ENCODE data around the gene FGF14. TPM values are rescaled to one million over a fixed set of nuclear protein-coding genes. Genes with fewer than 3 reads are reported as not detected.

Gene FGF14
- total RNA-seq, 1 donor from 2014 or later = 1.7 TPM

DNA sequence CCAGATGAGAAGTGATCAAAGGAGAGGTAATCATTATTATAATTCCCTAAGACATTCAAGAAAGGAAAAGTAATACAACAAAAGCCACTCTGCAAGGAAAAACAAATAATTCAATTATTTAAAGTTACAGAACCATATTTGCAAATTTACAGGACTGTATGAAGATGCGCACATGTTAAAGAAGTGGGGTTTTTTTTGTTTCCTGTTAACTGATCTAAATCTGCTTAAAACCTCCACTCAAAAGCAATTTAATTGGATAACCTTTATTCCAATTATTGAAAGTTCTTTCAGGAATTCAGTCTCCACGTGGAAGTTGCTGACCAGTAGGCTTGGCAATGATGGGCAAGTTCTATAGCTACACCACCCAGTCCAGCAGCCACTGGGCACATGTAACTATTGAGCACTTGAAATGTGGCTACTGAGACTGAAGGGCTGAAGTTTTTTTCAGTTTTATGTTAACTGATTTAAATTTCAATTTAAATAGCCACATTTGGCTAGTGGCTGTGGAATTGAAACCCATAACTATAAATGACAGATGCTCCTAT is 232.3 kb downstream of the FGF14 start:
- Mint-ChIP-seq H3K27me3 (ENCODE audit: low read depth) (no peaks in the 10 kb centered on the region), H3K4me1 (peaks cover 5% of the 10 kb centered on the region), H3K27ac (ENCODE audit: unreplicated experiment) (no peak overlapping the region), H3K4me3 (no peak overlapping the region), H3K36me3 (ENCODE audit: low read depth) (no peaks in the 10 kb centered on the region), H3K9me3 (peaks cover 3% of the 10 kb centered on the region)
- TF ChIP-seq, protein P1, sequence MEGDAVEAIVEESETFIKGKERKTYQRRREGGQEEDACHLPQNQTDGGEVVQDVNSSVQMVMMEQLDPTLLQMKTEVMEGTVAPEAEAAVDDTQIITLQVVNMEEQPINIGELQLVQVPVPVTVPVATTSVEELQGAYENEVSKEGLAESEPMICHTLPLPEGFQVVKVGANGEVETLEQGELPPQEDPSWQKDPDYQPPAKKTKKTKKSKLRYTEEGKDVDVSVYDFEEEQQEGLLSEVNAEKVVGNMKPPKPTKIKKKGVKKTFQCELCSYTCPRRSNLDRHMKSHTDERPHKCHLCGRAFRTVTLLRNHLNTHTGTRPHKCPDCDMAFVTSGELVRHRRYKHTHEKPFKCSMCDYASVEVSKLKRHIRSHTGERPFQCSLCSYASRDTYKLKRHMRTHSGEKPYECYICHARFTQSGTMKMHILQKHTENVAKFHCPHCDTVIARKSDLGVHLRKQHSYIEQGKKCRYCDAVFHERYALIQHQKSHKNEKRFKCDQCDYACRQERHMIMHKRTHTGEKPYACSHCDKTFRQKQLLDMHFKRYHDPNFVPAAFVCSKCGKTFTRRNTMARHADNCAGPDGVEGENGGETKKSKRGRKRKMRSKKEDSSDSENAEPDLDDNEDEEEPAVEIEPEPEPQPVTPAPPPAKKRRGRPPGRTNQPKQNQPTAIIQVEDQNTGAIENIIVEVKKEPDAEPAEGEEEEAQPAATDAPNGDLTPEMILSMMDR (conservative IDR thresholded peaks at IDR 0.05) = no peak
- no peak for DNase-seq (ENCODE audit: low read depth, low spot score)

DNA sequence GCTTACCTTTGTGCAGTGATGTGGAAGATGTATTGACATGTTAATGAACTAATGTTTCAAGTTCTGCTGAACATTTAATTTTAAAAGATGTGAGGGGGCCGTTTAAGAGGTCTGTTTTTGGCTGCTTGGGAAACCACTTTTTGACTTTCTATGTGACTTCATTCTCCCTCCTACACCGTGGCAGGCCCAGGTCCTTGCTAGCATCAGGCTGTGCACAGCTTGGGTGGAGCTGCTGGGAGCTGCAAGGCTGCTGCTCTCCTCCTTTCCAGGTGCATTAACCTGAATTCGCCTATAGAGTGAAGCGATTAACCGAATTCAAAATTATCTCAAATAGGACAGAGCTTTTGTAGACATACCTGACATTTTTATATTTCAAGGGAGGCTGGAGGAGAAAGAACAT is 249.1 kb downstream of the FGF14 start:
- Mint-ChIP-seq H3K27me3 (ENCODE audit: low read depth) (peaks cover 4% of the 10 kb centered on the region), H3K4me3 (no peak overlapping the region), H3K27ac (ENCODE audit: unreplicated experiment) (no peak overlapping the region), H3K9me3 (no peaks in the 10 kb centered on the region), H3K36me3 (ENCODE audit: low read depth) (no peaks in the 10 kb centered on the region), H3K4me1 (no peaks in the 10 kb centered on the region)
- TF ChIP-seq, protein P1 (conservative IDR thresholded peaks at IDR 0.05) = no peak
- DNase-seq (ENCODE audit: low read depth, low spot score) = no peak

DNA sequence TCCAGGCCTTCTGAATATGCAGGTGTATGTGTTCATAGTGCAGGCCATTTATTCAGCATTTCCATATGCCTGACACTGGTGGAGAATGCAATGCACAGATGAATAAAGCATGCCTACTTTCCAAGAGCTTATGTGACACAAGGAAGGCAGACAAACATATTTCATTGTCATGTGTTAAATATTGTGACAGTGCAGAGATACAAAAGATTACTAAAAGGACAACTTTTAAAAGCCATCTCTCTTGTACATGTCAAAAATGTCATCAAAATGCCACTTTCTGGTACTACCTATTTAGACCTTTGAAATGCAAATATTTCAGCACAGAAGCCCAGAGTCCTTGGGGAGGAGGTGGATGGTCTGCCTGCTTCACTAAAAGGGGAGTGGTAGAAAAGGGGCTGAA is 254.5 kb downstream of the FGF14 start:
- Mint-ChIP-seq H3K27me3 (ENCODE audit: low read depth) (peaks cover 4% of the 10 kb centered on the region), H3K27ac (ENCODE audit: unreplicated experiment) (no peak overlapping the region)

DNA sequence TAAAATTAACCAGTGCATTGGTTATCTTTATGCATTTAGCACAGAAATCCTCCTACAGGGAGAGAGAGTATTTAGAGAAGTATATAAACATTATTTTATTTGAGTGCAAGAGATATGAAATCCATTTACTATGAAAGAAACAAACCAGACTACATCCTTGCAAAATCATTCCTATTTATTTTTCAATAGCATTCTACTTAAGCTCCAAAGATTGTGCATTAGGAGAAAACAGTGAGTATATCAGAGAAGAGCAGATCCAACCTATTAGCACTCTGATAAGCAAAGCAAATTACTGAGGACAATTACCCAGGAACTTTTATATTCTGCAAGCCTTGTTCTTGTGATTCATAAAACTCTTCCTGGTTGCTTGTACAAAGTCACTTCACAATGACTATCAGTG is 256.1 kb downstream of the FGF14 start:
- H3K27me3 Mint-ChIP-seq (ENCODE audit: low read depth) = peaks cover 1% of the 10 kb centered on the region
- H3K4me1 Mint-ChIP-seq = no peaks in the 10 kb centered on the region
- H3K36me3 Mint-ChIP-seq (ENCODE audit: low read depth) = no peaks in the 10 kb centered on the region
- DNase-seq (ENCODE audit: low read depth, low spot score) = no peak
- no peaks in the 10 kb centered on the region for H3K9me3 Mint-ChIP-seq
- H3K4me3 Mint-ChIP-seq = no peak overlapping the region
- H3K27ac Mint-ChIP-seq (ENCODE audit: unreplicated experiment) = no peak overlapping the region
- TF ChIP-seq, protein P1 (conservative IDR thresholded peaks at IDR 0.05) = no peak

More for the DNA sequence above, 254.5 kb downstream of the FGF14 start:
- no peak for DNase-seq (ENCODE audit: low read depth, low spot score)
- Mint-ChIP-seq H3K4me3 (no peak overlapping the region), H3K4me1 (no peaks in the 10 kb centered on the region), H3K36me3 (ENCODE audit: low read depth) (no peaks in the 10 kb centered on the region), H3K9me3 (no peaks in the 10 kb centered on the region)
- TF ChIP-seq, protein P1 (conservative IDR thresholded peaks at IDR 0.05) = no peak

DNA sequence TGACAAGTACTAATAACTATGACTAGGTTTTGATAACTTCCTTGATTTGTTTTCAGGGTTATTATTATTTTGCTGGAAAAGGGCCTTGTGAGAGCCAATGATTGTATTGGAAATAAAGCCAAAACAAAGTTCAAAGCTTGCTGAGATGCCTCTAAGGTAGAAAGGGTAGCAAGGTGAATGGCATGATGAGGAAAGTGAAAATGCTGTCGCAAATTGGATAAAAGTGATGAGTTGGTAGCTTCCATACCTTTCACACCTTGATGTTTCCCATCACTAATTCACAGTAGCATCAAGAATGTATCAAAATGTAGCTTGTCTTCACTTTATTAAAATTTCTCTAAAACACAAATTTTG is 259.4 kb downstream of the FGF14 start:
- Mint-ChIP-seq H3K36me3 (ENCODE audit: low read depth) (no peaks in the 10 kb centered on the region), H3K27me3 (ENCODE audit: low read depth) (peaks cover 2% of the 10 kb centered on the region), H3K4me1 (no peaks in the 10 kb centered on the region), H3K27ac (ENCODE audit: unreplicated experiment) (no peak overlapping the region), H3K4me3 (no peak overlapping the region), H3K9me3 (no peaks in the 10 kb centered on the region)
- no peak for DNase-seq (ENCODE audit: low read depth, low spot score)
- TF ChIP-seq, protein P1 (conservative IDR thresholded peaks at IDR 0.05) = no peak

Measured in neural crest cell (in vitro differentiated cells).